HFF-Myc (cell line): Measurements from ENCODE around the gene DIP2C.
"Not testable (repeated sequence)": the region's sequence is repeated elsewhere in the genome, so short reads cannot be mapped to it uniquely, and the experiment has no call there.

Source experiments
- DNase-seq: peaks from one replicate; pipeline ENCODE4 v3.0.0-alpha.2; 2011; ENCODE audit warnings: low read depth; ENCODE audit errors: extremely low read depth
- H3K4me3 ChIP-seq: replicated peaks from 2 replicates; pipeline ENCODE4 v1.5.1; 2011; ENCODE audit warnings: low read depth, mild to moderate bottlenecking, control low read depth, low read length
- TF ChIP-seq, protein P1 (sequence below): IDR thresholded peaks from 2 replicates; pipeline ENCODE4 v1.5.1; 2012; ENCODE audit warnings: mild to moderate bottlenecking, low read depth, low read length, control low read depth; ENCODE audit errors: missing control alignments

DIP2C gene

DNA sequence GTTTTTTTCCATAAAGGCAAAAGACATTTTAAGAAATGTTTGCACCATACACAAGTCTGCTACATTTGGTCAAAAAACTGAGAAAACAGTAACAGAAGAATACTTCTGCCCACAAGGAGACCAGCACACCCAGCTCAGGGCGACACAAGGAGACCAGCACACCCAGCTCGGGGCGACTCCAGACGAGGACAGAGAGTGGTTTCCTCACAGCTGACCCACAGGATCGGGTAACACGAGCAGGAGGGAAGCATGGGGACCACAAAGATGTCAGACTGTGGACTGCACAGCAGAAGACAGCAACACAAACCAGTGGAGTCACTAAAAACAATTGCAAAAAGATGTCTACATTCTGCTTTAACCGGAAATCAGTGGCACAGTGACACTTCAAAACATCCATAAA, 237.6 kb downstream of the DIP2C start:
- no peak overlapping the region for H3K4me3 ChIP-seq
- TF ChIP-seq, protein P1, sequence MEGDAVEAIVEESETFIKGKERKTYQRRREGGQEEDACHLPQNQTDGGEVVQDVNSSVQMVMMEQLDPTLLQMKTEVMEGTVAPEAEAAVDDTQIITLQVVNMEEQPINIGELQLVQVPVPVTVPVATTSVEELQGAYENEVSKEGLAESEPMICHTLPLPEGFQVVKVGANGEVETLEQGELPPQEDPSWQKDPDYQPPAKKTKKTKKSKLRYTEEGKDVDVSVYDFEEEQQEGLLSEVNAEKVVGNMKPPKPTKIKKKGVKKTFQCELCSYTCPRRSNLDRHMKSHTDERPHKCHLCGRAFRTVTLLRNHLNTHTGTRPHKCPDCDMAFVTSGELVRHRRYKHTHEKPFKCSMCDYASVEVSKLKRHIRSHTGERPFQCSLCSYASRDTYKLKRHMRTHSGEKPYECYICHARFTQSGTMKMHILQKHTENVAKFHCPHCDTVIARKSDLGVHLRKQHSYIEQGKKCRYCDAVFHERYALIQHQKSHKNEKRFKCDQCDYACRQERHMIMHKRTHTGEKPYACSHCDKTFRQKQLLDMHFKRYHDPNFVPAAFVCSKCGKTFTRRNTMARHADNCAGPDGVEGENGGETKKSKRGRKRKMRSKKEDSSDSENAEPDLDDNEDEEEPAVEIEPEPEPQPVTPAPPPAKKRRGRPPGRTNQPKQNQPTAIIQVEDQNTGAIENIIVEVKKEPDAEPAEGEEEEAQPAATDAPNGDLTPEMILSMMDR, result no peak
- no peak for DNase-seq

- no peak overlapping the region for H3K4me3 ChIP-seq
- TF ChIP-seq, protein P1, result no peak
- DNase-seq, result no peak
Measured at GRCh38 chr10:451021-451471, 238.4 kb downstream of the DIP2C start.

GRCh38 chr10:450463-450862, 239.0 kb downstream of the DIP2C start:
- no peak for DNase-seq
- TF ChIP-seq, protein P1, result no peak
- H3K4me3 ChIP-seq, result no peak overlapping the region

DNA sequence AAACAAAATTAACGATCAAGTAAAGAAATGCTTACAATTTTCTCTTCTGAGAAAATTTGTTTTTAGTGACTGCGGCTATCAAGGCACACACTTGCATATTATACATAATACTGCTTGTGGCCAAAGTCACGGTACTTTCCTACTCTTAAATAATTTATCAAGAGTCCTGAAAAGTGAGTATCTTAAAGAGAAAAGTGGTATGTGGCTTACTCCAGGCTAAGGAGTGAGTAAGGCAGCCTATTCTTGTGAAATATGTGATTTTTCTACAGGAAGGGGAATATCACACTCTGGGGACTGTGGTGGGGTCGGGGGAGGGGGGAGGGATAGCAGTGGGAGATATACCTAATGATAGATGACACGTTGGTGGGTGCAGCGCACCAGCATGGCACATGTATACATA, 240.1 kb downstream of the DIP2C start:
- H3K4me3 ChIP-seq, DNase-seq: not testable (repeated sequence)

DNA sequence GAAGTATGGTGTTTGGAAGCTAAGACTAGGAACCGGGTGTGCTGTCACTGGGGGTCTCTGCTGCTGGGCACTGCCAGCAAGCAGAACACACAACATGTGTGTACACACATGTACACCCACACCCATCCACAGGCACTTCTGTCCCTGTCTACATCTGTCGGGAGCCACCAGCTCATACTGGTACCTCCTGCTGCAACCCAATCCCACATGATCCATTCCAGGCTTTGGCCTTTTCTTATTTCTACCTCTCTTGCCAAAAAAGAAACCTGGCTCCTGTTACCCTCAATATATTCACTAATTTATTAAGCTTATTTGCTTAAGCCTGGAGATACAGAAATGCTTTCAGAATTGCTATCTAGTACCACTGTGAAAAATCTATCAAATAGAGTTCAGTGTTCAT, 246.0 kb downstream of the DIP2C start:
- no peak for DNase-seq
- no peak overlapping the region for H3K4me3 ChIP-seq
- TF ChIP-seq, protein P1, result no peak

GRCh38 chr10:442209-442608, 247.3 kb downstream of the DIP2C start:
- TF ChIP-seq, protein P1, result no peak
- H3K4me3 ChIP-seq, result no peak overlapping the region
- no peak for DNase-seq

- TF ChIP-seq, protein P1, result no peak
- DNase-seq, result no peak
- H3K4me3 ChIP-seq, result no peak overlapping the region
Measured at GRCh38 chr10:441659-442058, 247.8 kb downstream of the DIP2C start.
